Measurements from ENCODE around the gene RBM48. TPM values are rescaled to one million over a fixed set of nuclear protein-coding genes. Genes with fewer than 3 reads are reported as not detected.
"Not testable (repeated sequence)": the region's sequence is repeated elsewhere in the genome, so short reads cannot be mapped to it uniquely, and the experiment has no call there.

RBM48 gene
- total RNA-seq, 4 donors from 2014 or later = 9.0 to 21.2 (median 13.6) TPM

DNA sequence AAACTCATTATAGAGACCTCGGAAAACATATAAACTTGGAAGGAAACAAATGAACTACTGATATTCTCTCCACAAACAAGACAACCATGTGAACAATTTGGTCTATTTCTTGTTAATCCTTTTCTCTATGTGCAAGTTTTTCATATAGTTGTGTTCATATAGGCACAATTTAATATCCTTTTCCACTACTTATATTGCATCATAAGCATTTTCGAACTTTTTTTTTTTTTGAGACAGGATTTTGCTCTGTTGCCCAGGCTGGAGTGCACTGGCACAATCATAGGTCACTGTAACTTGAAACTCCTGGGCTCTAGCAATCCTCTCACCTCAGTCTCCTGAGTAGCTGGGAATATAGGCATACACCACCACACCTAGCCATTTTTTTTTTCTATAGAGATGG lies 5.5 kb upstream of the RBM48 start:
- no peak overlapping the region for H3K4me3 ChIP-seq
- no peak overlapping the region for H3K27ac ChIP-seq
- peaks cover 19% of the 10 kb centered on the region for H3K36me3 ChIP-seq
- WGBS = 91% methylated on average over 2 of the region's 2 CpGs
- no peaks in the 10 kb centered on the region for H3K9me3 ChIP-seq
- no peaks in the 10 kb centered on the region for H3K27me3 ChIP-seq
- no peak for TF ChIP-seq POLR2AphosphoS5 (IDR thresholded peaks at IDR 0.05)
- TF ChIP-seq EP300 (IDR thresholded peaks at IDR 0.05) = no peak
- no peak for TF ChIP-seq POLR2A (IDR thresholded peaks at IDR 0.05)
- TF ChIP-seq, protein P1, sequence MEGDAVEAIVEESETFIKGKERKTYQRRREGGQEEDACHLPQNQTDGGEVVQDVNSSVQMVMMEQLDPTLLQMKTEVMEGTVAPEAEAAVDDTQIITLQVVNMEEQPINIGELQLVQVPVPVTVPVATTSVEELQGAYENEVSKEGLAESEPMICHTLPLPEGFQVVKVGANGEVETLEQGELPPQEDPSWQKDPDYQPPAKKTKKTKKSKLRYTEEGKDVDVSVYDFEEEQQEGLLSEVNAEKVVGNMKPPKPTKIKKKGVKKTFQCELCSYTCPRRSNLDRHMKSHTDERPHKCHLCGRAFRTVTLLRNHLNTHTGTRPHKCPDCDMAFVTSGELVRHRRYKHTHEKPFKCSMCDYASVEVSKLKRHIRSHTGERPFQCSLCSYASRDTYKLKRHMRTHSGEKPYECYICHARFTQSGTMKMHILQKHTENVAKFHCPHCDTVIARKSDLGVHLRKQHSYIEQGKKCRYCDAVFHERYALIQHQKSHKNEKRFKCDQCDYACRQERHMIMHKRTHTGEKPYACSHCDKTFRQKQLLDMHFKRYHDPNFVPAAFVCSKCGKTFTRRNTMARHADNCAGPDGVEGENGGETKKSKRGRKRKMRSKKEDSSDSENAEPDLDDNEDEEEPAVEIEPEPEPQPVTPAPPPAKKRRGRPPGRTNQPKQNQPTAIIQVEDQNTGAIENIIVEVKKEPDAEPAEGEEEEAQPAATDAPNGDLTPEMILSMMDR (IDR thresholded peaks at IDR 0.05) = no peak
- DNase-seq (ENCODE audit: low spot score in 2 of 2) = no peak
- peaks cover 14% of the 10 kb centered on the region for H3K4me1 ChIP-seq

DNA sequence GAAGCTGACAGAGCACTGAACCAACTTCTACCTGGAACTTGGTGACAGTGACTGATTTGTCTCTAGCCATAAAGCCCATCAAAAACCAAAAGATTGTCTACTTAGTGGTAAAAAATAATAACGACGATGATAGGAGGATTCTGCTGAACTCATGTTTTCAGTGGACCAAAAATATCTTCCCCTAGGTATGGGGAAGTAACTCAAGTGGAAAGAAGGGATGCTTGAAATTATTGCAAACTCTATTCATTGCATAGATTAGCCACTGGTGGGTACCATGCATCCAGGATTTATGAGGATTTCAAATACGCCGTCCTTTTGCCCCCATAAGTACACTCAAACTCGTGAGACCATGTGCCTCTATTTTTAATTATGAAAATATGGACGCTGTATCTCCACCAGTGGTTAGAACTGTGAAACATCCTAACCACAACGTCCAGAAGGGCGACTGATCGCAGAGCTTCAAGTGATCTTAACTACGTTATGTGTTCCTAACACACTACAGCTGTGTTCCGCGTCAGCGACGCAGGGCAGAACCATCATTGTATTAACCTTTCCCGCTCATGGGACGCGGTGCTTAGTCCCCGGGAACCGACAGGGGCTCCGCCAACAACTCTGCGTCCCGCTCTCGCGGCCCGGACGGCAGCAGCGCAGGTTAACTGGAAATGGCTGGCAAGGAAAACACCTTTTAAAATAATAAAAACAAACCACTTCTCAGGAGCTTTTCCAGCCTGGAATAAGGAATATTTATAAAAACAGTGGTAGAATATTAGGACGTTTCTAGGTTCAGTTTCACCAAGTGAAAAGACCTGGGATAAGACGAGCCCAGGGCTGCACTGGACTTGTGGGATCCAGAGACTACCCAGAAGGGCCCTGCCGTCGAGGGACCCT lies 1.1 kb upstream of the RBM48 start:
- DNase-seq (ENCODE audit: low spot score in 2 of 2) = peak in 1 of 2 donors; percentile 64
- H3K27me3 ChIP-seq = no peaks in the 10 kb centered on the region
- H3K4me3 ChIP-seq = peak overlapping the region; percentile 76
- H3K27ac ChIP-seq = peak overlapping the region; percentile 84
- TF ChIP-seq EP300 (IDR thresholded peaks at IDR 0.05) (no peak), POLR2A (IDR thresholded peaks at IDR 0.05) (no peak)
- TF ChIP-seq, protein P1 (IDR thresholded peaks at IDR 0.05) = no peak
- no peaks in the 10 kb centered on the region for H3K9me3 ChIP-seq
- peaks cover 18% of the 10 kb centered on the region for H3K36me3 ChIP-seq
- H3K4me1 ChIP-seq = peaks cover 23% of the 10 kb centered on the region
- WGBS = under 1% methylated on average over 30 of the region's 31 CpGs

DNA sequence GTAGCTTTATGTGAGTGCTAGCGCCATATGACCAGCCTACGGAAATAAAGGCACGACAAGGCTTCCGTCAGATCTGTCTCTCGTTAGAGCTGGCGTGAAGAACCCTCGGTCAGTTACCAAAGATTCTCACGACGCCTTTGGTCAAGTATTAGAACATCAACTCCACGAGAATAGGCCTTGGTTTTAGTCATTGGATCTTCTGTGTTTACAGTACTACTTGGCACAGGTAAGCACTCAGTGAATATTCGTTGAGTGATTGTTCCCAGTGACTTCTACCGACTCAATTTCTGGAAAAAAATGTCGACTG lies 316 bp downstream of the RBM48 start:
- Histone ChIP-seq H3K27ac (peak overlapping the region; percentile 93), H3K36me3 (peaks cover 30% of the 10 kb centered on the region), H3K4me1 (peaks cover 23% of the 10 kb centered on the region), H3K4me3 (peak overlapping the region; percentile 76), H3K27me3 (no peaks in the 10 kb centered on the region), H3K9me3 (no peaks in the 10 kb centered on the region)
- no peak for TF ChIP-seq POLR2AphosphoS5 (IDR thresholded peaks at IDR 0.05)
- TF ChIP-seq, protein P1 (IDR thresholded peaks at IDR 0.05) = no peak
- no peak for TF ChIP-seq POLR2A (IDR thresholded peaks at IDR 0.05)
- no peak for TF ChIP-seq EP300 (IDR thresholded peaks at IDR 0.05)
- no peak for DNase-seq (ENCODE audit: low spot score in 2 of 2)
- 0% methylated on average over 13 of the region's 13 CpGs for WGBS

DNA sequence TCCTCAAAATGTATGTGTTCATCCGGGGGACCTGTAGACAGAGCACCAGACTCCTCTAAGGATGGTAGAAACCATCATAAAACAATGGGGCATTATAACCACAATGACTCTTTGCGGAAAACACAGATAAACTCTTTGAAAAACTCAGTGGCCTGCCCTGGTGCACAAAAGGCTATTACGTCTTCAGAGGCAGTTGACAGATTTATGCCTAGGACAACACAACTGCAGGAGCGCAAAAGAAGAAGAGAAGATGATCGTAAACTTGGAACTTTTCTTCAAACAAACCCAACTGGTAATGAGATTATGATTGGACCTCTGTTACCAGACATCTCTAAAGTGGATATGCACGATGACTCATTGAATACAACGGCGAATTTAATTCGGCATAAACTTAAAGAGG lies 6.0 kb downstream of the RBM48 start:
- WGBS = 90% methylated on average over 9 of the region's 9 CpGs
- H3K9me3 ChIP-seq = no peaks in the 10 kb centered on the region
- DNase-seq (ENCODE audit: low spot score in 2 of 2) = no peak
- no peaks in the 10 kb centered on the region for H3K27me3 ChIP-seq
- H3K4me1 ChIP-seq = peaks cover 7% of the 10 kb centered on the region
- TF ChIP-seq EP300 (IDR thresholded peaks at IDR 0.05) (no peak), POLR2A (IDR thresholded peaks at IDR 0.05) (no peak), POLR2AphosphoS5 (IDR thresholded peaks at IDR 0.05) (no peak)
- TF ChIP-seq, protein P1 (IDR thresholded peaks at IDR 0.05) = no peak
- H3K4me3 ChIP-seq = no peak overlapping the region
- H3K27ac ChIP-seq = no peak overlapping the region
- H3K36me3 ChIP-seq = peaks cover 79% of the 10 kb centered on the region

DNA sequence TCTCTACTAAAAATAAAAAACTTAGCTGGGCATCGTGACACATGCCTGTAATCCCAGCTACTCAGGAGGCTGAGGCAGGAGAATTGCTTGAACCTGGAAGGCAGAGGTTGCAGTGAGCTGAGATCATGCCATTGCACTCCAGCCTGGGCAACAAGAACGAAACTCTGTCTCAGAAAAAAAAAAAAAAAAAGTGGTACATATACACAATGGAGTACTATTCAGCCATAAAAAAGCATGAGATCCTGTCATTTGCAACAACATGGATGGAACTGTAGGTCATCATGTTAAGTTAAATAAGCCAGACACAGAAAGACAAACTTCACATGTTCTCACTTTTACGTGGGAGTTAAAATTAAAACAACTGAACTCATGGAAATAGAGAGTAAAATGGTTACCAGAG lies 14.9 kb downstream of the RBM48 start:
- 94% methylated on average over 3 of the region's 3 CpGs for WGBS
- H3K4me3 ChIP-seq; H3K27me3 ChIP-seq; H3K36me3 ChIP-seq; DNase-seq (ENCODE audit: low spot score in 2 of 2); H3K9me3 ChIP-seq; H3K27ac ChIP-seq; H3K4me1 ChIP-seq: not testable (repeated sequence)

DNA sequence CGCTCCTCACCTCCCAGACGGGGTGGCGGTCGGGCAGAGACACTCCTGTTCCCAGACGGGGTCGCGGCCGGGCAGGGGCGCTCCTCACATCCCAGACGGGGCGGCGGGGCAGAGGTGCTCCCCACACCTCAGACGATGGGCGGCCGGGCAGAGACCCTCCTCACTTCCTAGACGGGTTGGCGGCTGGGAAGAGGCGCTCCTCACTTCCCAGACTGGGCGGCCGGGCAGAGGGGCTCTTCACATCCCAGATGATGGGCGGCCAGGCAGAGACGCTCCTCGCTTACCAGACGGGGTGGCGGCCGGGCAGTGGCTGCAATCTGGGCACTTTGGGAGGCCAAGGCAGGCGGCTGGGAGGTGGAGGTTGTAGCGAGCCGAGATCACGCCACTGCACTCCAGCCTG lies 16.5 kb downstream of the RBM48 start:
- H3K4me3 ChIP-seq; H3K9me3 ChIP-seq; H3K4me1 ChIP-seq; H3K27ac ChIP-seq; DNase-seq (ENCODE audit: low spot score in 2 of 2); H3K36me3 ChIP-seq; H3K27me3 ChIP-seq: not testable (repeated sequence)
- WGBS = 100% methylated on average over 3 of the region's 30 CpGs
